ENCODE results near the gene ESPL1.
A peak's percentile ranks its signal among the peaks of the same experiment; 100 is the strongest.
"Not testable (repeated sequence)": the region's sequence is repeated elsewhere in the genome, so short reads cannot be mapped to it uniquely, and the experiment has no call there.

The ESPL1 gene

GRCh38 chr12:53302903-53303302 lies 34.8 kb downstream of the ESPL1 start:
- no peak for DNase-seq

GRCh38 chr12:53306826-53307225 lies 38.7 kb downstream of the ESPL1 start:
- no peak for DNase-seq

GRCh38 chr12:53308276-53308675 lies 40.2 kb downstream of the ESPL1 start:
- DNase-seq: no peak

- no peak for DNase-seq
These were observed 45.9 kb downstream of the ESPL1 start for GRCh38 chr12:53313996-53314395.

DNA sequence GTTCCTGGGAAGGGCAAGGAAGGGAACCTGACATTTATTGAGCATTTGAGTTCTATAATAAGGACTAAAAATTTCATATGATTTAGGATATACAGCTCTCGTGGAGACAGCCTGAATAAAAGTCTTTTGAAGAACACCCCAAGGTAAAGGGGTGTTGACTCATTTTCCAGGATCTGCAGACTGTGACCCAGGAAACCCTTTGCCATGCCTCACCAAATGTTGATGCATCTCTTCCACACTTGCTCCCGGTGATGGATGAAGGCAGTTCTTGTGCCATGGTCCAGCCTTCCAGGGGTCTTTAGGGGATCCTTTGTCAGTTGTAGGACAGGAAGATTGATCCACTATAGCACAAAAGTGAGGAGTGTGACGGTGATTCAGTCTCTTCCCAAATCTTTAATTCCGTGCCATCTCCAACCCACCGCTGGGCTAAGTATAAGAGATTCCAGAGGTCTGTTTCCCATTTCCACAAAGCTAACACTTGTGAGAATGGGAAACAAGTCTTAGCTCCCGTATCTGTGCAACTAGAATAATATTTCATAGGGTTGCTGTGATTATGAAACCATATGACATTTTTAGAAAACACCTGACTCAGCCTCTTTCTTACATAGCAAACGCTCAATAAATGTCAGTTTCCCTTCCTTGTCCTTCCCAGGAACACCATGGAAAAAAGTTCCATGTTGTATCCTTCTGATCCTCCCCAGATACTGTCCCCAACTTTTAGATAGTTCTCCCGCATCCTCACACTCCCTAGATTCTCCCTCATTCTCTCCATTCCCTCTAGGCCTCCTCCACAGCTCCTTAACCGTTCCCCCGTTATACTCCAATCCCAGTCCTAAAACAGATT lies 52.5 kb downstream of the ESPL1 start:
- DNase-seq: no peak

DNA sequence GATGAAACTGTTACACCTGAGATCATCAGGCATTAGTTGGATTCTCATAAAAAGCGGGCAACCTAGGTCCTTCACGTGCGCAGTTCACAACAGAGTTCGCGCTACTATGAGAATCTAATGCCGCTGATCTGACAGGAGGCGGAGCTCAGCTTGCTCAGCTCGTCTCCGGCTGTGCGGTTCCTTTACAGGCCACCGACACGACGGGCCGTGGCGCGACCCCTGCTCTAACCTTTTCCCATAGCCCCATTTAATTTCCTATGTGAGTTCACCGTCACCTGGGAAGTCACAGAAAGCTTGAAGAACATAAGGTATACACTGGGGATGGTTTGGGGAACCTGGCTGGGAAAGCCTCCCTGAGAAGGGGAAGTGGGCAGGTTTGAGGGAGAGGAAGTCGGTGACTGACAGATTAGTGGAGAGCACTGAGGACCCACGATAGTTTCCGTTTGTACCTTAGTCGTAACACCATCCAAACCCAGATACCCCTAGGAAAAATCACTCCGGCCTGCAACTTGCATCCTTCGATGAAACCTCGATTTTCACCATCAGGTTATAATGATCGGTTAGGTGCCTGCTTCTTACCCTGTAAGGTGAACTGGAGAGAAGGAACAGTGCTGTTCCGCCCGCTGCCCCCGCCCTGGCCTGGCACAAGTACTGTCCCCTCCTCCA lies 56.1 kb downstream of the ESPL1 start:
- no peak for DNase-seq

GRCh38 chr12:53324779-53325510 lies 56.8 kb downstream of the ESPL1 start:
- DNase-seq: peak; percentile 84

DNA sequence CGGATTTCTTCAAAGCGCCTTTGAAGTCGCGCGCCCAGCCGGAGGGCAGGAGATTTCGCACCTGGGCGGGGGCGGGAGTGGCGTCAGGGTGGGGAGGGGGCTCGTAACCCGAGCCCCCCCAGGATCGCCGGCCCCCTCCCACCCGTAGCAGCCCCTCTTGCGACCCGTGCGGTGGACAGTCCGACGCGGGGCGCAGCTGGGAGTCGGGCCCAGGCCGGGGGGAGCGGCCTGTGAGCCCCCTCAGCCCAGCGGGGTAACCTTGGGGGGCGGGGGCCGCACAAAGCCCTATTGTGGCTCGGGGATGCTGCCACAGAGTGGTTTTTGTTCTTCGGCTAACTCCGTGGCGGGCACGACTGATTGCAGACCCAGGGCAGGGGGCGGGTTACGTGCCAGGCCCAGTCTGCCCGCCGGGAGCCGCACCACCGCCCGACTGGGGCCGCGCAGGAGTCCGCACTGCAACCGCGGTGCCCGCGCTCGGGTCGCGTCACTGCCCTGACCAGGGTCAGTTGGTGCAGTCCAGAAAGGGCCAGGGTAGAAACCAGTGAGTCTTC lies 57.5 kb downstream of the ESPL1 start:
- DNase-seq: no peak

DNA sequence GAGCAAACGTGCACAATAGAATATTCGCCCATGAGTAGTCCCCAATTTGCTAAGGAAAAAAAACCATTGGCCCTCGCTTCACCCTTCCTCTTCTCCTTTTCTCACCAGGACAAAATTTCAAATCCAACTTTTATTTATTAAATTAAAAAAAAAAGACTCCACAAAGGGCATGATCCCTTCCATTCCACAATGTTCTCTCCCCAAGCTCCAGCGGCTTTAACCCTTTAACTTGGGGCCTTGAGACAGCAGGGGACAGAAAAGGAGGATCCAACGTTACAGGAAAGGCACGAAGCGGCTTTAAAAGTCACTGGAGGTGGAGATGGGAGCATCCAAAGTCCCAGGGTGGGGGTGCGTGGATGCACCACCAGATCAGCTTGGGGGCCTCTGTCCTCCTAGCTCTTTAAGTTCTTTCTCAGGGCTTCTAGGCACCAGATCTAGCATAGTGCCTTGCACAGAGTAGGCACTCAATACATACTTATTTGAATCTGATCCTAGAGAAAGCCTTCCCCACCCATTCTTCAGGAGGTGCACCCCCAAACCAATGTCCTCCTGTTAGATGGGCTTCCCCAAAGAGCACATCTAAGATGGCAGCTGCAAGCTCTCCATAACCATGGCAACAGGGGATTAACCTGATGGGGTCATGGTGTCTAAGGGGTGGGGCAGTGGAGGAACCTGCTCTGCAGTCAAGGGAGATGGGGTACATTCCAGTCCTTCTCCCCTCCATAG lies 58.5 kb downstream of the ESPL1 start:
- no peak for DNase-seq

- no peak for DNase-seq
These were observed 59.4 kb downstream of the ESPL1 start for GRCh38 chr12:53327435-53328042.

DNA sequence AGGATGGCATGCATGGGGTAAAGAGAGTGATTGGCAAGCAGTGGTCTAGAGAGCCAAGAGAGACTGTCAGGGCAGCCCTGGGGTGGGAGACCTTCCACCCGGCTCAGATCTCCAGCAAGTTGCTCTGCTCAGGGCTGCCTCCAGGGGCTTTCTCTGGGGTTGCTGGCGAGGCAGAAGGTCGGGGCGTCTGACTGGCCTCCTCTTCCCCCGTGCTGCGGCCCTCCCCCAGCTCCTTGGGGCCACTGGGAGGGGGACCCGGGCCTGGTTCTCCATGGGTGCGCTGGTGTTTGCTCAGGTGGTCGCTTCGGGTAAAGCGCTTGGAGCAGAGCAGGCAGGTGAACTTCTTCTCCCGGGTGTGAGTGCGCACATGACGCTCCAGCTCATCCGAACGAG lies 59.9 kb downstream of the ESPL1 start:
- DNase-seq: no peak

DNA sequence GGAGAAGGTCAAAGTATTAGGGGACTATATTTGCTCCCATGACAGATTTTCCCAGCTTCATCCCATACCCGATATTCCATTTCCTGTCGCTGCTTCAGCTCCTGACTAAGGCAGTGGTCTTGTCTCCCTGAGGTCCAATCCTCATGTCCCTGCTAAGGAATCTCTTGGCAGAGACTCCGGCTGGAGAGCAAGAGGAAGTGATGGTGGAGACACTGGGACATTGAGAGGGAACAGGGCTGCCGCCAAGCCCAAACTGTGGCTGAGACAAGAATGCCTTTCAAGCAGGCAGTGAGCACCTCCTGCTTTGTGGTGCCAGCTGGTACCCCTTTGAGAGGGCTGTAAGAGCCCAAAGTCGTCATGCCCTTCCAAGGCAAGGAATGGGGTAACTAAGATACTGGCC lies 62.6 kb downstream of the ESPL1 start:
- DNase-seq: no peak

- not testable (repeated sequence) for DNase-seq
These were observed 64.2 kb downstream of the ESPL1 start for GRCh38 chr12:53332339-53332738.

DNA sequence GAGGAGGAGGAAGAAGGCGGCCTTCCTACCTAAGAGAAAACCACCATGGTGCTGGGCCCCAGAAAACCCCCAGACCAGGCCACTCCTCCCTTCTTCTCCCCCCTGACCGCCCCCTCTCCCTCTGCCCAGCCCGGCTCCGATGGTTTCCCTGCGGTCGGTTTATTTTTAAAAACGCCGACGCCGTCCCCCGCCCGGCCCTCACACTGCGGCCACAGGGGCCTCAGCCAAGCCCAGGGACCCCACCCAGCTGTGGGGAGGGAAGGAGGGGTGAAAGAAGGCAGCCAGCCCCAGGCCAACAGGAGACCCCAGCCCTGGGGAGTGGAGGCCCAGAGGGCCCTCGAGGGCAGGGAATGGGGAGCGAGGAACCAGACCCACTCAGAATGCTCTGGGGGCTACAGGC lies 64.6 kb downstream of the ESPL1 start:
- DNase-seq: no peak

GRCh38 chr12:53333289-53333688 lies 65.2 kb downstream of the ESPL1 start:
- no peak for DNase-seq

GRCh38 chr12:53333845-53334244 lies 65.7 kb downstream of the ESPL1 start:
- no peak for DNase-seq

DNA sequence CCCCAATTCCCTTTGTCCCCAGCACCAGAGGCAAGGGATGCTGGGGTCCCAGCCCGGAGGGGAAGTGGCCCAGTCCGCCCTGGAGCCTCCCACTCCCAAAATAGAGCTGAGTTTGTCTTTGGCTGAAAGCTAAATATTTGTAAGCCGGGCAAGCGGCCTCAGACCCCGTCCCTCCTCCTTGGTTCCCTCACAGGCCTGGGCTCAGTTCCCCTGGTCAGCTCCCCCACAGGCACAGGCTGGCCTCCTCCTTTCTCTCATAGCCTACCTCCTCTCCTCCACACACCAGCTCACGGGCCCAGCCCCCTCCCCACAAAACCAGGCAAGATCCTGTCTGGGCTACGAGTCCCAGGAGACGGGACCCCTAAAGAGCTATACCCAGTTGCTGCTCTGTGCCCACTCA lies 66.7 kb downstream of the ESPL1 start:
- no peak for DNase-seq

- DNase-seq: no peak
These were observed 68.1 kb downstream of the ESPL1 start, which contains the start of gene SP7 for GRCh38 chr12:53336181-53336681. SP7 (minus strand) TSS chr12:53336354; CDS start chr12:53335646, 708 bp downstream.

GRCh38 chr12:53338017-53338416 lies 69.9 kb downstream of the ESPL1 start:
- DNase-seq: no peak

- DNase-seq: no peak
These were observed 70.8 kb downstream of the ESPL1 start for GRCh38 chr12:53338916-53339315.

DNA sequence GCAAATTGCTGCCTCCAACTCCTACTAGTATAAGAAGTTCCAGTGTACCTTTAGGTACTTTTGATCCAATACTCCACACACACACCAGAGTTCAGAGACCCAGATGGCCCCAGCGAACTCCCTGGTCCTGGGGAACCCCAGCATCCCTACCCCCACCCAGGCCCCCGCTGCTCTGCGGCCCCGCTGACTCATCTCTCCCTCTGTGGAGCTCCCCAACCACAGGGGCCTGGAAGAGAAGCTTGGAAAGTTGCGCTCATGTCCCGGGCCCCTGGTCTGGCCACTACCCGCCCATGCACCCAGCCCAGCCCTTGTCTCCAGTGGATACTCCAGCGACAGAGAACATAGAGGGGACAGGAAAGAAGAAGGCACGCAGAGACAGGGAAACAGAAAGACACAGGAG lies 72.3 kb downstream of the ESPL1 start:
- no peak for DNase-seq
